GM13977 (cell line): ENCODE data around the gene BIRC6.
"Not testable (repeated sequence)": the region's sequence is repeated elsewhere in the genome, so short reads cannot be mapped to it uniquely, and the experiment has no call there.

Experiments
- DNase-seq: peaks from one replicate; pipeline ENCODE4 v3.0.0; 2012; ENCODE audit warnings: low spot score
- in situ Hi-C: fragments of 300-500 bp; cut with MboI; formaldehyde crosslinking; loops from one replicate; pipeline ENCODE4 v1.12.0; 2022; ENCODE audit warnings: low sequenced_read_pairs, low pct_unique_long_range_greater_than_20kb, mixed read lengths, inconsistent platforms; ENCODE audit not compliant: unreplicated experiment
- TF ChIP-seq, protein P1 (sequence below): IDR thresholded peaks from 2 replicates; pipeline ENCODE4 v1.5.1; 2012; ENCODE audit warnings: mild to moderate bottlenecking, control low read depth; ENCODE audit not compliant: insufficient read depth; ENCODE audit errors: extremely low read depth, missing control alignments

Gene BIRC6

DNA sequence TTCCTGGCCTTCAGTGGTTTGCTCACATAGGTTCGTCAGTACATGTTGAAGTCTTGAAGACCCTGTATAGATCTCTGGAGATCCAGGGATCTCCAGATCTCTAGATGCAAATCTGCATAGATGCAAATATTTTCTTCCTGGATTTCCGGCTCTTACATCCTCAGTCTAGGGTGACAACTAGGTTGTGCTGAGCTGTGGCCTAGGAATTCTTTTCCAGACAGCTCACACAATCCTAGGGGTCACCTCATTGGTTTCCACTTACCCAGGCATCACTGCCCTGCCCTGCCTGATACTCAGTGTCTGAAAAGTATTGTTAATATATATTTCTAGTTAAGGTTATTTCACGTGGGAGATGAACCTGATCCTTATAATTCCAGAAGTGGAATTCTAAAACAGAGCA is 165.9 kb downstream of the BIRC6 start:
- TF ChIP-seq, protein P1, sequence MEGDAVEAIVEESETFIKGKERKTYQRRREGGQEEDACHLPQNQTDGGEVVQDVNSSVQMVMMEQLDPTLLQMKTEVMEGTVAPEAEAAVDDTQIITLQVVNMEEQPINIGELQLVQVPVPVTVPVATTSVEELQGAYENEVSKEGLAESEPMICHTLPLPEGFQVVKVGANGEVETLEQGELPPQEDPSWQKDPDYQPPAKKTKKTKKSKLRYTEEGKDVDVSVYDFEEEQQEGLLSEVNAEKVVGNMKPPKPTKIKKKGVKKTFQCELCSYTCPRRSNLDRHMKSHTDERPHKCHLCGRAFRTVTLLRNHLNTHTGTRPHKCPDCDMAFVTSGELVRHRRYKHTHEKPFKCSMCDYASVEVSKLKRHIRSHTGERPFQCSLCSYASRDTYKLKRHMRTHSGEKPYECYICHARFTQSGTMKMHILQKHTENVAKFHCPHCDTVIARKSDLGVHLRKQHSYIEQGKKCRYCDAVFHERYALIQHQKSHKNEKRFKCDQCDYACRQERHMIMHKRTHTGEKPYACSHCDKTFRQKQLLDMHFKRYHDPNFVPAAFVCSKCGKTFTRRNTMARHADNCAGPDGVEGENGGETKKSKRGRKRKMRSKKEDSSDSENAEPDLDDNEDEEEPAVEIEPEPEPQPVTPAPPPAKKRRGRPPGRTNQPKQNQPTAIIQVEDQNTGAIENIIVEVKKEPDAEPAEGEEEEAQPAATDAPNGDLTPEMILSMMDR = no peak
- DNase-seq = no peak
- in situ Hi-C loops = no loop called here

DNA sequence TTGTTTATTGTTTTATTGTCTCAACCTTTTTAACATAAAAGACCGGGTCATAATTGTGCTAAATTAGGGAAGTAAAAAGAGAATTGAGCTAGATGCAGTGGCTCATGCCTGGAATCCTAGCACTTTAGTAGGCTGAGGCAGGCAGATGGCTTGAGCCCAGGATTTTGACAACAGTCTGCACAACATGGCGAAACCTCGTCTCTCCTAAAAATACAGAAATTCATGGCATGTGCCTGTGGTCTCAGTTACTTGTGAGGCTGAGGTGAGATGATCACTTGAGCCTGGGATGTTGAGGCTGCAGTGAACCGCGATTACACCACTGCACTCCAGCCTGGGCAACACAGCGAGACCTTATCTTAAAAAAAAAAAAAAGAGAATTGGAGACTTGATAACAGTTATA is 166.9 kb downstream of the BIRC6 start:
- no peak for DNase-seq
- in situ Hi-C loops = no loop called here
- TF ChIP-seq, protein P1 = no peak

DNA sequence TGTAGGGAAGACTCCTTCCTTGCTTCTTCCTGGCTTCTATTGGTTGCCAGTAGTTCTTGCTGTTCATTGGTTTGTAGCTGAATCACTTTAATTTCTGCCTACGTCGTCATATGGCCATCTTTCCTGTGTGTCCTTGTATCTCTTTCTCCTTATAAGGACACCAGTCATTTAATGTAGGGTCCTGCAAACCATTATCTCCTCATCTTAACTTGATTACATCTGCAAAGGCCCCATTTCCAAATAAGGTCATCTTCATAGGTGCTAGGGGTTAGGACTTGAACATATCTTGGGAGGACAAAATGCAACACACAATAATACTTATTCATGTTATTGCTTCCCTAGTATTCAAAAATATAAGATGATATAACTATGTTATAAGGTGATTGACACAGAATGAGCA is 175.5 kb downstream of the BIRC6 start:
- TF ChIP-seq, protein P1 = no peak
- in situ Hi-C loops = loop anchor here (25.0 kb wide), 1 partner anchor 105 kb away; the partner anchor contains the start of gene TTC27
- no peak for DNase-seq

DNA sequence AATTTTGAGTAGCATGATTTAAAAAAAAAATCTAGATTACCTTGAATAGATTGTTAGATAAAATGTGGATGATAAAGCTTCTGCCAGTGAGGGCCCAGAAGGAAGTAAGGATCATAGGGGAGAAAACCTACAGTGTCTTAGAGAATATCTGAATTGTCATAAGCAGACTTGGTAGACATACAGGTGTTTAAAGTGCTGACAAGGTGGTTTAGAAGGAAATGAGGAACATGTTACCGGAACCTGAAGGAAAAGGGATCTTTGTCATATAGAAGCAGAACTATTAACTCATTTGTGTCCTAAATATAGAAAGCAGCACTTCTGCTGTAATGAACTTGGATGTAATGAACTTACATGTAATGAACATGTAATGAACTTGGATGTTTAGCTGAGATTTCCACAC is 176.1 kb downstream of the BIRC6 start:
- no peak for DNase-seq
- TF ChIP-seq, protein P1 = no peak
- in situ Hi-C loops = loop anchor here (25.0 kb wide), 1 partner anchor 104 kb away; the partner anchor contains the start of gene TTC27

DNA sequence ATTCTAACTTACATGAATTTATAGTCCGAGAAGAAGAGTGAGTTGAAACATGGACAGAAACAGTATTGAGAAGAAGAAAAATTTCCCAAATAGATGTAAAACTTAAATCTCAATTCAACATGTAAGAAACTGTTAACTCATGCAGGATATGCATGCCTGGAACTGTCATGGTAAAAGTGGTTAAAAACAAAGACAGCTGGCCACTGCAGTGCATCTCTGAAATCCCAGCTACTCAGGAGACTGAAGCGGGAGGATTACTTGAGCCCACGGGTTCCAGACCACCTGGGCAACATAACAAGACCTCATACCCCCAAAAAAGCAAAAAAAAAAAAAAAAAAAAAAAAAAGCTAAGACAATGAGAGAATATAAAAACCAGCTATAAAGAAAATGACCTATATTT is 178.0 kb downstream of the BIRC6 start:
- TF ChIP-seq, protein P1 = no peak
- no peak for DNase-seq
- in situ Hi-C loops = loop anchor here (25.0 kb wide), 1 partner anchor 102 kb away; the partner anchor contains the start of gene TTC27

DNA sequence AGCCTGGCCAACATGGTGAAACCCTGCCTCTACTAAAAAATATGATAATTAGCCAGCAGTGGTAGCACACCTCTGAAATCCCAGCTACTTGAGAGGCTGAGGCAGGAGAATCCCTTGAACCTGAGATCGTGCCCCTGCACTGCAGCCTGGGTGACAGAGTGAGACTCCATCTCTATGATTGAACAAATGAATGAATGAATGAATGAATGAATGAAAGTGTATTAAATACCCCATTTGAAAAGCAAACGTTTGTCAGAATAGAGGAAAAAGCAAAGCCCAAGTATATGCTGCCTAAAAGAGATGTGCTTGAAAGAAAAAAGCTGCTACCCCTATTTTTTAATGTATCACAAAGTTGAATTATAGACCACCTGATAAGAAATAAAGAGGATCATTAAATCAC is 181.9 kb downstream of the BIRC6 start:
- TF ChIP-seq, protein P1 = no peak
- in situ Hi-C loops = loop anchor here (25.0 kb wide), 1 partner anchor 99 kb away; the partner anchor contains the start of gene TTC27
- no peak for DNase-seq

DNA sequence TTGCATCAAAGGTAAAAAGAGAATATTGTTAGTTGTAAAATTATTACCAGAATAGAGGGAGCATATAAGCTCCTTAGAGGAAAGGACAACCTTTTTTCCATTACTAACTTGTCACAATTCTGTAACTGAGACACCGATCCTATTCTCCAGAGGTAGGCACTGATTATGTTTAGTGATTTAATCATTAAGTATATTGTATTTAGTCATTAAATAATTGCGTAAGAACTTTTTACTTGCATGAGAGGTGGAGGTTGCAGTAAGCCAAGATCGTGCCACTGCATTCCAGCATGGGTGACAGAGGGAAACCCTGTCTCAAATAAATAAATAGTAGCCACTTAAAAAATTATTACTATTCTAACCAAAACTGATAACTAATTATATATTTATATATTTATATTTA is 195.7 kb downstream of the BIRC6 start:
- DNase-seq = not testable (repeated sequence)
- in situ Hi-C loops = loop anchor here (25.0 kb wide), 2 partner anchors 485 to 835 kb away; no protein-coding TSS in a partner anchor
